HepG2 (cell line): Measurements from ENCODE around the gene ROS1. TPM values are rescaled to one million over a fixed set of nuclear protein-coding genes. Genes with fewer than 3 reads are reported as not detected.

ENCODE experiments used
- ATAC-seq: fragments of 200-7000 bp; cut with Tn5 transposase; 3 replicates; pipeline ENCODE4 v1.9.1; 2020; ENCODE audit warnings: mild to moderate bottlenecking, moderate library complexity
- BruUV-seq: library from RNA; stranded (reverse); fragments of 400-500 nt; replicated peaks from 2 replicates; lab custom pipeline; 2021; lab: Mats Ljungman, UMichigan
- CTCF ChIA-PET: fragments of 300-600 bp; formaldehyde crosslinking; extraction: SDS; loops from one replicate; lab custom pipeline; 2021; ENCODE audit warnings: low total read pairs, inconsistent platforms, low intra/inter-chr PET ratio; lab: Yijun Ruan, JAX
- POLR2A ChIA-PET: fragments of 350-600 bp; sonication (Branson Sonifier 250); formaldehyde crosslinking; loops from one replicate; lab custom pipeline; 2020; ENCODE audit warnings: antibody characterized with exemption, inconsistent platforms; lab: Yijun Ruan, JAX
- DNase-seq: peaks from one replicate; pipeline ENCODE4 v3.0.0-alpha.2; 2015; ENCODE audit warnings: low spot score
- FAIRE-seq: peaks from 3 replicates; lab custom pipeline; 2011; peaks lifted over from hg19 to GRCh38; lab: Jason Lieb, UNC
- H2AFZ ChIP-seq: one replicate; pipeline ENCODE4 v1.6.1; 2011; ENCODE audit warnings: low read length, inconsistent platforms
- H3K27ac ChIP-seq: fragments of 300-600 bp; 3 replicates; pipeline ENCODE4 v1.8.0; 2011; ENCODE audit warnings: mixed run types, mild to moderate bottlenecking, mixed read lengths, low read length, inconsistent platforms; ENCODE audit not compliant: insufficient read depth; ENCODE audit errors: extremely low read length
- H3K27me3 ChIP-seq, 2 experiments: fragments of 200-600 bp in 1 of 2; 2 replicates in 1 of 2; 3 replicates in 1 of 2; pipeline versions ENCODE4 v1.6.0 to v1.8.0; 2011; ENCODE audit warnings: low read length in 2 of 2, mild to moderate bottlenecking in 2 of 2, moderate library complexity in 2 of 2, inconsistent platforms in 1 of 2; ENCODE audit not compliant: insufficient read depth in 2 of 2, control insufficient read depth in 1 of 2
- H3K36me3 ChIP-seq, 2 experiments: fragments of 200-600 bp in 1 of 2; replicated peaks in 1 of 2; 2 replicates in 1 of 2; 3 replicates in 1 of 2; pipeline versions ENCODE4 v1.5.1 to v1.8.0; 2011; ENCODE audit warnings: low read length in 2 of 2, inconsistent platforms in 1 of 2; ENCODE audit not compliant: insufficient read depth in 2 of 2, control insufficient read depth in 1 of 2
- H3K4me1 ChIP-seq: 2 replicates; pipeline ENCODE4 v1.5.1; 2012; ENCODE audit warnings: low read length, inconsistent platforms; ENCODE audit not compliant: insufficient read depth
- H3K4me2 ChIP-seq: 2 replicates; pipeline ENCODE4 v1.6.0; 2011; ENCODE audit warnings: low read depth, low read length, inconsistent platforms
- H3K4me3 ChIP-seq, 3 experiments: fragments of 200-600 bp in 1 of 3; sonication (generic), shearing (Covaris generic) in 1 of 3; replicated peaks in 1 of 3; 2 replicates each; pipeline ENCODE4 v1.5.1; 2011 to 2016; ENCODE audit warnings: low read length in 3 of 3, inconsistent platforms in 2 of 3, low read depth in 2 of 3, mild to moderate bottlenecking in 2 of 3, control low read depth in 1 of 3, mixed read lengths in 1 of 3; ENCODE audit not compliant: insufficient read depth in 1 of 3
- H3K79me2 ChIP-seq: one replicate; pipeline ENCODE4 v1.6.1; 2011; ENCODE audit warnings: low read length, inconsistent platforms; ENCODE audit not compliant: insufficient read depth
- H3K9ac ChIP-seq: 2 replicates; pipeline ENCODE4 v1.6.0; 2011; ENCODE audit warnings: mild to moderate bottlenecking, low read depth, low read length, inconsistent platforms; ENCODE audit not compliant: insufficient read depth
- H3K9me3 ChIP-seq: 2 replicates; pipeline ENCODE4 v1.5.1; 2012; ENCODE audit warnings: mild to moderate bottlenecking, low read length
- H4K20me1 ChIP-seq: 2 replicates; pipeline ENCODE4 v1.6.0; 2011; ENCODE audit warnings: inconsistent platforms, mild to moderate bottlenecking, low read length, moderate library complexity; ENCODE audit not compliant: insufficient read depth
- ATF7 ChIP-seq, 2 experiments: fragments of 450-650 bp in 1 of 2; sonication (generic) in 1 of 2; formaldehyde crosslinking in 1 of 2; IDR thresholded peaks; 2 replicates each; pipeline versions ENCODE4 v1.4.0 to v1.6.1; 2016 to 2020; ENCODE audit warnings: antibody characterized with exemption in 1 of 2, mild to moderate bottlenecking in 1 of 2, missing genetic modification reagents in 1 of 2
- CTCF ChIP-seq: sonication (generic); formaldehyde crosslinking; IDR thresholded peaks from 2 replicates; pipeline ENCODE4 v1.5.0; 2020; ENCODE audit warnings: mild to moderate bottlenecking, missing genetic modification reagents, moderate library complexity
- MED13 ChIP-seq: sonication (generic); formaldehyde crosslinking; IDR thresholded peaks from 2 replicates; pipeline ENCODE4 v1.5.0; 2020; ENCODE audit warnings: missing genetic modification reagents
- MYC ChIP-seq: sonication (generic); formaldehyde crosslinking; IDR thresholded peaks from 2 replicates; pipeline ENCODE4 v1.9.0; 2021; ENCODE audit warnings: missing genetic modification reagents, borderline replicate concordance
- RAD21 ChIP-seq: fragments of 450-650 bp; formaldehyde crosslinking; IDR thresholded peaks from 2 replicates; pipeline ENCODE4 v1.5.0; 2020; ENCODE audit warnings: mild to moderate bottlenecking
- STAG1 ChIP-seq: sonication (generic); formaldehyde crosslinking; IDR thresholded peaks from 2 replicates; pipeline ENCODE4 v1.4.0; 2020; ENCODE audit warnings: missing genetic modification reagents
- TEAD2 ChIP-seq: sonication (generic); formaldehyde crosslinking; IDR thresholded peaks from 2 replicates; pipeline ENCODE4 v1.9.0; 2021; ENCODE audit warnings: missing genetic modification reagents
- WGBS: methylation state at CpG from one replicate; pipeline ENCODE4 v1.1.6; 2017; ENCODE audit warnings: low lambda C conversion rate; 5-methylcytosine and 5-hydroxymethylcytosine counted together
- in situ Hi-C: cut with HindIII; loops from 2 replicates; pipeline ENCODE4 v1.10.0; 2017; ENCODE audit warnings: low pct_unique_long_range_greater_than_20kb; ENCODE audit not compliant: extremely low pct_ligation_motif_present
- intact Hi-C: fragments of 100-400 bp; cut with micrococcal nuclease; formaldehyde crosslinking; loops from one replicate; pipeline ENCODE4 v1.10.0; 2022; ENCODE audit not compliant: unreplicated experiment
- polyA plus RNA-seq, 8 experiments: library from polyadenylated mRNA; depleted of rRNA in 3 of 8; stranded (reverse) in 7 of 8; unstranded in 1 of 8; fragments of >200 nt; fragmentation: Illumina TruSeq in 4 of 8; extraction: Trizol in 4 of 8; gene quantifications; 2 replicates each; pipeline versions ENCODE4 v1.2.1 to v1.2.3, GENCODE V29; 2011 to 2016; ENCODE audit warnings: low read depth in 4 of 8, missing spikeins in 1 of 8, mixed read lengths in 1 of 8; ENCODE audit not compliant: insufficient read depth in 1 of 8
- total RNA-seq, 5 experiments: library from RNA; depleted of rRNA; stranded (reverse); fragments of >200 nt; fragmentation: Illumina TruSeq; extraction: Trizol; gene quantifications; 2 replicates each; pipeline ENCODE4 v1.2.3, GENCODE V29; 2016; ENCODE audit warnings: low read depth in 1 of 5

ROS1 gene
- total and polyA plus RNA-seq, 2 of the 13 experiments (the other 11 are each of a cell fraction or from before 2014, with no cell fraction given): not detected

- Histone ChIP-seq H3K27ac (no peak overlapping the region), H3K36me3 (no peaks in the 10 kb centered on the region), H3K79me2 (no peaks in the 10 kb centered on the region), H3K9me3 (no peaks in the 10 kb centered on the region), H2AFZ (no peak overlapping the region), H3K4me2 (no peak overlapping the region), H3K9ac (no peak overlapping the region), H4K20me1 (no peaks in the 10 kb centered on the region), H3K4me1 (no peaks in the 10 kb centered on the region; the same call in 1 of the 2 replicates), H3K27me3 (no peaks in the 10 kb centered on the region), H3K4me3 (no peak overlapping the region)
- no peak for TF ChIP-seq TEAD2 (CRISPR knock-in tag)
- TF ChIP-seq MED13 (CRISPR knock-in tag): no peak
- TF ChIP-seq STAG1 (CRISPR knock-in tag): peak; percentile 73
- TF ChIP-seq ATF7 (IDR thresholded peaks at IDR 0.05): peak; percentile 81
- no peak for TF ChIP-seq ATF7 (CRISPR knock-in tag; IDR thresholded peaks at IDR 0.05)
- 0 out of 2 replicates have a peak, but pooled peaks have one; percentile 11 for TF ChIP-seq RAD21
- peak; percentile 36; the same call in 1 of the 2 replicates for TF ChIP-seq CTCF (CRISPR knock-in tag)
- no peak for TF ChIP-seq MYC
- WGBS: 30% methylated on average over 7 of the region's 7 CpGs
- intact Hi-C loops (loop anchor here (1.0 to 2.0 kb wide), 4 partner anchors 102 to 484 kb away; no protein-coding TSS in a partner anchor), in situ Hi-C loops (loop anchor here (5.0 kb wide), 1 partner anchor 256 kb away; the partner anchor contains the start of gene GOPC)
- ATAC-seq: no peak
- DNase-seq: peak; percentile 23
- CTCF ChIA-PET: interaction anchor here (1.3 to 2.7 kb wide), 5 partner anchors 103 to 560 kb away, joined by 5 to 21 read pairs (median 10); no protein-coding TSS in a partner anchor
- no TSS peak for BruUV-seq
- FAIRE-seq: no peak
- POLR2A ChIA-PET: no interaction called here
These were observed 79.4 kb downstream of the ROS1 start for GRCh38 chr6:117346142-117346930.
